Mammary epithelial cell (primary cell): ENCODE results near the gene MAFF.

Experiments
- CTCF ChIP-seq, 2 donors: IDR thresholded peaks in 1 of 2; conservative IDR thresholded peaks in 1 of 2; 2 replicates each; pipeline ENCODE4 v1.5.1; 2011 to 2012; ENCODE audit warnings: inconsistent platforms in 2 of 2, low read length in 2 of 2, mild to moderate bottlenecking in 2 of 2, control low read depth in 1 of 2, low read depth in 1 of 2; ENCODE audit not compliant: insufficient read depth in 1 of 2; ENCODE audit errors: extremely low read depth in 1 of 2
- EZH2 ChIP-seq: IDR thresholded peaks from 2 replicates; pipeline ENCODE4 v1.6.1; 2012; ENCODE audit warnings: low read length, inconsistent platforms, borderline replicate concordance

GRCh38 chr22:38236786-38237185 lies 35.0 kb downstream of the MAFF start:
- TF ChIP-seq CTCF (conservative IDR thresholded peaks at IDR 0.05 in 1 of 2, IDR thresholded peaks at IDR 0.05 in 1 of 2; ENCODE audit: extremely low read depth in 1 of 2, insufficient read depth in 1 of 2, low read depth in 1 of 2, low read length in 2 of 2) (no peak), EZH2 (no peak)
